Kidney capillary endothelial cell (primary cell): Measurements from ENCODE around the gene DISP3.

Source experiments
- DNase-seq: peaks from one replicate; pipeline ENCODE4 v3.0.0-alpha.2; 2018; ENCODE audit warnings: low spot score

DISP3 gene

DNA sequence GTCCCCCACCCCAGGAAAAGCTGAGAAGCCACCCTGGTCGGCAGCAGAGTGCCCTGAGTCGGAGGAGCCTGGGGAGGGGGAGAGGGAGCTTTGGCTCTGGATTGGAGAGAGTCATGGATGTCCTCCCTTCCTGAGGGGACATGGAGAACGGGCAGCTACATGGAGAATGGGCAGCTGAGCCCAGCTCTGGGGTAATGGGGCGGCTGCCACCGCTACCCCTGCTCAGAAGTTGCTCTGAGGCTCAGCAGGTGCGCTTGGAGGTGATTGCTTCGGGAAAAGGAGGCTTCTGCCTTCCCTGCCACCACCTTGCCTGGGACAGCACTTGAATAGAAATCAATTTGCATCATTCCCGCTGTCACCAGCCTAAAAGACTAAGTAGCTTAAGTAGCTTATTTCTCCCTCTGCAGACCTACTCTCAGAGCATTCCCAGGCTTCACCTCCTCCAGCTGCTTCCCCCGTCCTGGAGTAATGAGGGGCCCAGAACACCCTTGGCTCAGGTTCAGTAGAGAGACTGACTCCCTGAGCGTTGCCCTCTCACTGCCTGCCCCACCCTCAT lies 8.3 kb downstream of the DISP3 start:
- DNase-seq = no peak

DNA sequence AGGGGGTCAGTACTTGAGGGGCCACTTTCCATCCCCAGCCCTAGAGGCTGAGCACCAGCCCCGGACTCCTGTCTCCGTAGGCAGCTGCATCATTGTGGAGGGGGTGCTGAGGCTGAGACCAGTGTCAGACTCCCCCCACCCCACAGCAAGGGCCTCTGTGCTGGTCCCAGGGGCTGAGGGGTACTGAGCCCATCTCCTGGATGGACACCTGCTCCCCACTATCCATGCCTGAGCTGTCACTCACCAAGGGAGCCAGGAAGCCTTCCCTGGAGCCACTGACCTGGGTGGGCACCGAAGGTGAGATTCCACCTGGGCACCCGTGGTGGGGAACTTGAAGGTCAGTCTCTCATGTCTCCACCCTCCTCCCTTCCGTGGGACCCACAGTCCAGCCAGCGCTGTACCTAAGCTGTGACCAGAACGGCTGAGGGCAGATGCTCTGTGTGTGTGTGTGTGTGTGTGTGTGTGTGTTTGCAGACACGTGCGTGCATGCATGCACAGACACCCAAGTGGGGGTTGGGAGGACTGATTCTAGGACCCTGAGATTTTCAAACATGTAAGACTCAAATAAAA lies 9.3 kb downstream of the DISP3 start:
- no peak for DNase-seq

DNA sequence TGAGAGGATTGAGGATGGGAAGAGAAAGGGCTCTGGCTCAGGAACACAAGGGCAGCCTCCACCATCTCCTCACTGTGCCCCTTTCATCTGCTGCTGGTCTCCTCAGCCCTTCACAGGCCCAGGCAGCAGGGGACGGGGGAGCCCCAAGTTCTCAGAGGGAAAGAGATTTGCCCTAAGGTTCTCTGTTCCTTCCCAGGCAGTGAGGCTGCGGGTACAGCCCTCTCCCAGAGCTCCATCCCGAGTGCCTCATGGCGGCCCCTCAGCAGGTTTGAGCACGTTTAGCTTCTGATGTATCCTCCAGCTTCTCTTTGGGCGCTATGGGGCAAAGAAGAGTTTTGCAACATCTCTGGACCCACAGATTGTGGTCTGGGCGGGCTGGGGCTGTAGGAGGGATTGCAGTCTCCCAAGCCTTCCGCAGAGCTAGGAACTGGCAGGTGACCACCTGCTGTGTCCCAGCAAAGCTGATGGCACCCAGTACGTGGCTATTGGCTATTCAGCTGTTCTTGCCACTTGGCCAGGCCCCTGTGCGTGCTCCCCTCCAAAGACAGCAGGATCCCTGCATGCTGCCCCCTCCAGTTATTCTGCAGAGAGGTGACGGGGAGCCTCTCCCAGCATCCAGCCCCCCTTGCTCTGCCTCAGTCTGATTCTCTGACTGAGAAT lies 10.1 kb downstream of the DISP3 start:
- DNase-seq = no peak

DNA sequence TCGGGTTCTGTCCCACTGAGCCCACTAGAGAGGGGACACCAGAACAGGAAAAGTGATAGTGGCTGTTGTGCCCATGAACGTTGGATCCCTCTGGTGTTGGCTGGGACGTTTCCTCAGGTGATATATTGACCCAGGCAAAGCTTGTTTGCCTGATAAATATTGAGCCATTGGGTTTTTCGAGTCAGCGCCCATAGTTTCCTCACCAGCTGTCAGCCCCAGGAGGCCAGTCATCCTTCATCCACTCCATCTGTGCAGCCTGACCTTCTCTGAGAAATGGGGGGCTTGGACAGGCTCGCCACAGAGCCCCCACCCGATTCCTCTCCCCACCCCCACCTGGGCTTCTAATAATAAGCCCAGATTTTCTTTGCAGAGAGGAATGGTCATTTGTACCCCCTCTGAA lies 13.3 kb downstream of the DISP3 start:
- DNase-seq = no peak

DNA sequence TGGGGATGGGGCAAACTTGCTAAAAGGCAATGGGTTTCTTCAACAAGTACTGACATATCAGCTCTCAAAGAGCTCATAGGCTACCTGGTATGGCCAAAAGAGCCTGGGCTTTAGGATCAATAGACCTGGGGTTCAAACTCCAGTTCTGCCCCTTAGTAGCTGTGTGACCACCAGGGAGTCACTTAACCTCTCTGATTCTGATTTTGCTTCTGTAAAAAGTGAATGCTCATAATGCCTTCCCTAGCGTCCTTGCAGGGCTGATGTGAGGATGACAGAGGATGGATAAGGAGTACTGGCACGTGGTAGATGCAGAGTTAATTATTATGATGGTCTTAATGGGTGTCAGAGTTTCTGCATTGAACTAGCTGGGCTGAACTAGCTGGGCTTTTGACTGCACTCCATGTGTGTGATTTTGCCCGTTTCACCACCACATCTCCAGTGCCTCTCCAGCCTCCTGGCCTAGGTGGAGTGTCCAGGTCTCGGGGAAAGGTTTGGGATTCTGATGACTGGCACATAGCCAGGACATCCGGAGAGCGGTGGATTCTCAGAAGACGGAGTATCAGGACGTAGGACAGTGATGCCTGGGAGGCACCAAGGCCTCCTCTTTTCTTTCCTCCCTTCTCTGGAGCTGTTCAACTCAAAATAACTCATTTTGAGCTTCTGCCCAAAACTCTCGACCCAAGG lies 15.2 kb downstream of the DISP3 start:
- DNase-seq = no peak

DNA sequence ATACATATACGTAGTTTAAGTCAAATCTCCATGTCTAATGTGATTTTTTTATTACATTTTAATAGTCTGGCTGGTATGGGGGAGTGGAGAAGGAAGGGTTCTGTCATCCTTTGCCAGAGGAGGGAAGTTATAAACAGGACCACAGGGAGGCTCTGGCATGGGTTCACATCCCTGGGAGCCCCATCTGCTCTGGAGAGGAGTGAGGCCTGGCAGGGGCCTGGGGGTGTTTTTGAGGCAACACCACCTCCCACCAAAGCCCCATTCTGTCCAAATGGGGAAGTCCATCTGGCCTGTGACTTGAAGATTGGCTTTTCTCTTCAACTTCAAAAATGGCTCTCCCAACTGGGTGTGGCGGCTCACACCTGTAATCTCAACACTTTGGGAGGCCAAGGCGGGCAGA lies 15.8 kb downstream of the DISP3 start:
- no peak for DNase-seq

DNA sequence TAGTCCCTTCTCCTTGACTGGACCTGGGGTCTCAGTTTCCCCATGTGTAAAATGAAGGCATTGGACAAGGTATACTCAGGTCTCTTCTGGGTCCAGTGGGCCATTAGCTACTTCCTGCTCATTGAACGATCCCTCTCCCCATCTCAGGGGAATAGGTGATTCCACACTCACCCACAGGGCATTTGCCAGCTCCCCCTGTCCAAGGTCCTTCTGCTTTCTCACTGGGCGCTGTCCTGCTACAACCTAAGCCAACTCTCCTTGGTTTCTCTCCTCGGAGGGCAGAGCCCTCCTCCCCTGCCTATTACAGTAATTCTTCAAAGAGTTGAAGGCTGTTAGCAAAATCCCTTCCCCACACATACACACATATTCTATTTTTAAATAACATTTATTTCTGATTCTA lies 16.6 kb downstream of the DISP3 start:
- DNase-seq = no peak

DNA sequence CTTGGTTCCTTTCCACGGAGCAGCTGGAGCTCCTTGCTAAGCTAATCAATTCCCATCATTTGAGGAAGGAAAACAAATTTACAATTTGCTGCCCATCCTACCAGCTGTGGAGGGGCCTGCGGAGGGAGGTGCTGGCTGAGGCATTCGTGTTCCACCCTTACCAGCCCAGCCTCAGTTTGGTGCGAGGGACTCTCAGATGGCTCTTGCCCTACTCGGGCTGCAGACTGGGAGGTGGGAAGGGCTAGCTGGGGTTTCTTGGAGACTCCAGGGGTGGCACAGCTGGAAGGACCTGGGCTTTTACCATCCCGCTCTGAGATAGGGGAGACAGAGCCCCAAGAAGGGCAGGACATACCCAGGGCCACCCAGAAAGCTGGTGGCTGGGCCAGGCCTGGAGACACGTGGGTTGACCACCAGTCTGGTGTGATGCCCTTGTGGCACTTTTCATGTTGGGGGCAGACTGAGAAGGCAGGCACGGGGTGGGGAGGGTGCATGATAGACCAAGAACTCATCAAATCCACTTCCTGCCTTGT lies 17.7 kb downstream of the DISP3 start:
- DNase-seq = no peak

DNA sequence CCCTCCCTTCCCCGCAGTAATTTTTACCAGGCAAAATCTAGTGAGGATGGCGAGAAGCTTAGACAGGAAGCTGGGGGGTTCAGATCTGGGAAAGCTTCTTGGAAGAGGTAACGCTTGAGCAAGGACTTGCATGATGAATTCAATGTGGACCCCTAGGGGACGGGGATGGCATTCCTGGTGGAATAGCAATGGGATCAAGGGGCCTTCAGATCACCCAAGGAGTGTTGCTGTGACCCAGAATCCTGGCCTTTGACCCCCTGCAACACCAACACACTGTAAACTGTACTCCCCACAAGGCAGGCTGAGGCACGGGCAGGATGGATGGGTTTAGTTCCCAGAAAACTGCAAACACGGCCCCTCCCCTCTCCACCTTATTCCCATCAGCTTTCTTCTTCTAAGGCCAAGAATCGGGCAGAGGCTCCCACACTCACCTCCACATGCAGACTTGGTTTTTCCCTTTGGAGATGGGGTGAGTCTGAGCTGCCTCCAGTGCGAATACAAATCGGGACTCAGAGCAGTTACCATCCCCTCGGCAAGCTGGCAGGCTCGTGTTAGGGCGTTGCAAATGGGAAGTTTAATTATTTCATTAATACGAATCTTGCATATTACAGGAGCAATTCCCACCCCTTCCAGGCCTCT lies 20.1 kb downstream of the DISP3 start:
- DNase-seq = no peak

DNA sequence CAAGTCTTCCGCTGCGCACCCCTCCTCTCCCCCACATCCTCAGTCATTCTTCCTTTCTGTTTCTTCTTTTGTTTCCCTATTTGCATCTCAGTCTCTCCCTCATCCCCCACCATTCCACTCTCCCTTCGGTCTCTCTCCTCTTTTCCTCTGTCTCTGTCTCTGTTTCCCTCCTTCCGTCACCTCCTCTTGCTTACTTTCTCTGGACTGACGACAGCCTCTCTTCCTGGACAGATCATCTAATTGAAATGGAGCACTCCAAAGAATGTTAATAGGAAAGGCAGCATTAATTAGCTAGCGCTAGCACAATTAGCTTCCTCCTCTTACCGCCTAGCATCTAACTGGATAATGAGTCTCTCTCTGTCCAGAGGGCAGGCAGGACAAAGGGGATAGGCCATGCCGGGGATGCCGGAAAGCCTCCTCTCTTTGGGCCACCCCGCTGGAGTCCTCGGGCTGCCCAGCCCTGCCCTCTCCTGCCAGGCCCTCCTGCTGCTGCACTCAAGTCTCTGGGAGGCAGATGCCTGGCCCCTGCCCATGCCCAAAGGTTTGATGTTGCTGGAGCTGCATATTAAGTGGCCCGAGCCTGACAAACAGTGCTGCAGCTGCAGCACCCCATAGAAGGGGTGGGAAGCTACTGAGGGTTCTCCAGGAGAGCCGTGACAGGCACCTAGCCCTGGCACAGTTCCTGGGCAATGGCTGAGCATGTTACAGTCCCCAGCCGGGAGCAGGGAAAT lies 20.8 kb downstream of the DISP3 start:
- no peak for DNase-seq

DNA sequence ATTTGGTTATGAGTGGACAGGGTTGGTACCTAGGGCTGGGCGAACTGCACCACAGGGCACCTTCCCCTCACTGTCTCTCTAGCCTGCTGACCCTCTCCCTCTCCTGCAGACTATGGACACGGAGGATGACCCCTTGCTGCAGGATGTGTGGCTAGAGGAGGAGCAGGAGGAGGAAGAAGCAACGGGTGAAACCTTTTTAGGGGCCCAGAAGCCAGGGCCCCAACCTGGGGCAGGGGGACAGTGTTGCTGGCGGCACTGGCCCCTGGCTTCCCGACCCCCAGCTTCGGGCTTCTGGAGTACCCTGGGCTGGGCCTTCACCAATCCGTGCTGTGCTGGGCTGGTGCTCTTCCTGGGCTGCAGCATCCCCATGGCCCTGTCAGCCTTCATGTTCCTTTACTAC lies 21.9 kb downstream of the DISP3 start:
- DNase-seq = no peak

DNA sequence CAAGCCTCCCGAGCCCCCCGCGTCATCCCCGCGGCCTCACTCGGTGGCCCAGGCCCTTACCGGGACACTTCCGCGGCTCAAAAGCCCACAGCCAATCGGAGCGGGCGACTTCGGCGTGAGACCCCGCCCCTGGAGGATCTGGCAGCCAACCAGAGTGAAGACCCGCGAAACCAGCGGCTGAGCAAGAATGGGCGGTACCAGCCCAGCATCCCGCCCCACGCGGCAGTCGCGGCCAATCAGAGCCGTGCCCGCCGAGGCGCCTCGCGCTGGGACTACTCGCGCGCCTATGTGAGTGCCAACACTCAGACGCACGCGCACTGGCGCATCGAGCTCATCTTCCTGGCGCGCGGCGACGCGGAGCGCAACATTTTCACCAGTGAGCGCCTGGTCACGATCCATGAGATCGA lies 22.5 kb downstream of the DISP3 start:
- no peak for DNase-seq

DNA sequence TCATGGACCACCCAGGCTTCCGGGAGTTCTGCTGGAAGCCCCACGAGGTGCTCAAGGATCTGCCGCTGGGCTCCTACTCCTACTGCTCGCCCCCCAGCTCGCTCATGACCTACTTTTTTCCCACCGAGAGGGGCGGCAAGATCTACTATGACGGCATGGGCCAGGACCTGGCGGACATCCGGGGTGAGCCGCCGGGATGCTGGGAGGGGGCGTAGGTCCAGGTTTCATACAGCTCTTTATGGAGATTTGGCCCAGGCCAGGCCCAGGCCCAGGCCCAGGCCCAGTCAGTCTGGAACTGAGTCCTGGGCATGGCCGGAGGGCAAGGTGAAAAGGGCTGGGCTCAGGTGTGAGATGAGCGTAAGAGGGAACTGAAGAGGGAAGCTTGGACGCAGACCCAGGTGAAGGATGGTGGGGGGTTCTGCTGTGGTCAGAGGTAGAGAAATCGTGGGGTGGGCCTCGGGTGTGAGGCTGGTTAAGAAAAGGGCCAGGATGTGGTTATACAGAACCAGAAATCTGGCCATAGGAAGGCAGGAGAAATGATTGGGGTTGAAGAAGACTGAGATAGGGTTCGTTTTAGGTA lies 23.0 kb downstream of the DISP3 start:
- no peak for DNase-seq

DNA sequence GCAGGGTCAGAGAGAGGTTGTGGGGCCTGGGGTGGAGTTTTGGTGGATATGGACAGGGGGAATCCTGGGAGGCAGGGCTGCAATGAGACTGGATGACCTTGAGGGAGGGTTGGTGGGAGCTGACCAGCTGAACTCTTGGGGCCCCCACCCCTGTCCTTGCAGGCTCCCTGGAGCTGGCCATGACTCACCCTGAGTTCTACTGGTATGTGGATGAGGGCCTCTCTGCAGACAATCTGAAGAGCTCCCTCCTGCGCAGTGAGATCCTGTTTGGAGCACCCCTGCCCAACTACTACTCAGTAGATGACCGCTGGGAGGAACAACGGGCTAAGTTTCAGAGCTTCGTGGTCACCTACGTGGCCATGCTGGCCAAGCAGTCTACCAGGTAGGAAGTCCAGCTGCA lies 23.6 kb downstream of the DISP3 start:
- no peak for DNase-seq

DNA sequence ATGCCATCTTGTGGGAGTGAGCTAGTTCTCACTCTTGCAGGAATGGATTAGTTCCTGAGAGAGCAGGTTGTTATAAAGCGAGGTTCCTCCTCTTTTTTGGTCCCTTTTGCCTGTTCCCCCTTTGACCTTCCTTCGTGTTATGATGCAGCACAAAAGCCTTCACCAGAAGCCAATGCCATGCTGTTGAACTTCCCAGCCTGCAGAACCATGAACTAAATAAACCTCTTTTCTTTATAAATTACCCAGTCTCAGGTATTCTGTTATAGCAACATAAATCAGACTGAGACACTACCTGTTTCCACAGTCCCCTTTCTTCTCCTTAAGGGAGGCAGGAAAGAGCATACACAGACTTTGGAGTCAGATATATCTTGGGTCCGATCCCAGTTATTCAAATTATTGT lies 25.6 kb downstream of the DISP3 start:
- DNase-seq = no peak

DNA sequence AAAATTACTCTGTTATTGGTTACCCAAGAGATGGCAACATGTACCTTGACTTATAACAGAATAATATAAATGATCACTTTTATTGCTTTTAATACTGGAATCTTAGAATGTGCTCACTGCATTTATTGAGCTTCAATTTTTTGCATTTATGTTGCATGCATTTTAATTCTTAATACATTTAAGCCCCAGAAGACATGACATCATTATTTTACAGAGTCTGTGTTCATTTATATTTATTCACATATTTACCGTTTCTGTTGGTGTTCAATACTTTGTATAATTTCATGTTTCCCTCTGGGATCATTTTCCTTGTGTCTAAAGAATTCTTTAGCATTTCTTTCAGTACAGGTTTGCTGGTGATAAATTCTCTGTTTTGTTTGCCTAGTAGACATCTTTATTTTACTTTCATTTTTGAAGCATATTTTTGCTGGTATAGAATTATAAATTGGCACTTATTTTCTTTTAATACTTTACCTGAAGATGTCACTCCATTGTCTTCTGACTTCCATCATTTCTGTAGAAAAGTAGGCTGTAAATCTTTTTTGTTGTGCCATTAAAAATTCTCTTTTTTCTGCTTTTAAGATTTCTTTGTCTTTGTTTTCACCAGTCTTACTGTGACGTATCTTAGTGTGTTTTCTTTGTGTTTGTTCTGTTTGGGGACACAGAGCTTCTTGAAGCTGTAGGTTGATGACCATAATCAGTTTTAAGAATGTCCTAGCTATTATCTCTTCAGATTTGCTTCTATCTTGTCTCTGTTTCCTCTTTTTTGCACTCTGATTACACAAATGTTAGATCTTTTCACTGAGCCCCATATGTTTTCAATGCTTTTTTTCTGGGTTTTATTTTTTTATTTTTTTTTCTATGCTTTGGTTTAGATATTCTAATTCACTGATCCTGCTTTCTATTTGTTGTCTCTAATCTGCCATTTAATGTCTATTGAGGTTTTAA lies 26.9 kb downstream of the DISP3 start:
- DNase-seq = no peak

DNA sequence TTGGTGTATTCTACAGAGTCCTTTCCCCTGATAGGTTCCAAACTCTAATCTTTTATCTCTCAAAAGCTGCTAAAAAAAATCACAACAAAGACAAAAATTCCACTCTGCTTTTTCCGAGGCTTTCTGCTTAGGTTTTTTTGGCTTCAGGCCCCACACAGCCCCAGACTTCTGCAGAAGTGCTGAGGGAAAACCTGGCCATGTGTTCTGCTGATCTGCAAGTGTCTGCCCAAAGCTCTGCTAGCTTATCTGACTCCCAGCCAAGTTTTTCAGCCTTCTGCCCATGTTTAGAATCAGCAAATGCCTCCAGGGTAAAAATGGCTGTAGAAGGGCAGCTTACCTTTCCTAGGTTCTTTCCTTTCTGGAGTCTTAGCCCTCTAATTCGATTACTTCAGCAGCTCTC lies 28.4 kb downstream of the DISP3 start:
- no peak for DNase-seq

DNA sequence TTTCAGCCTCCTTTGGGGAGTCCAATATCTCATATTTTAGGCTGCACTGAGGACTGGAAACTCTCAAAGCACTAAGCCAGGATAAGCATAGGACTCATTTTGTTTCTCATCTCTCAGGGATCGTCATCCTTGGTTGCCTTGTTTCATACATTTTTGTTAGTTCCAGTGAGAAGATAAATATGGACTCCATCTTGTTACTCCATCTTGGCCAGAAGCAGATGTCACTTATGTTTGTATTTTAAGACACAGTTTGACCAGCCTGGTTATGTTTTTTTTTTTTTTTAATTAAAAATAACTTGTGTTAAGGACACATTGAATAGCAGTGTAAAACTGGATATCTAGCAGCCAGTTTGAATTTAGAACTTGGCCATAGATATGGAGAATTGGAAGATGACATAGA lies 34.7 kb downstream of the DISP3 start:
- DNase-seq = no peak

DNA sequence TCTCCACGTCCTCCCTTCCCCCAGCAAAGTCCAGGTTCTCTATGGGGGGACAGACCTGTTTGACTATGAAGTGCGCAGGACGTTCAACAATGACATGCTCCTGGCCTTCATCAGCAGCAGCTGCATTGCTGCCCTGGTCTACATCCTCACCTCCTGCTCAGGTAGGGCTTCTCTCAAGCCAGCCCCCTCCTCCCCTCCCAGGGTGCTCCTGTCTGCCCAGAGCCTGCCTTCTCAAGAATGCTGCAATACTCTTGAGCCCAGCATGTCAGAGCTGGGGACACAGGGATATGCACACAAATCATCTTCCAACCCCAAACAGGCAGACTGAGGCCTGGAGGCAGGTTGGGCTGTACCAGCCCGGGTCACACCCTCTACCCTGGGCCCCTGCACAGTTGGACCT lies 35.4 kb downstream of the DISP3 start:
- DNase-seq = no peak
